Keratinocyte (primary cell): ENCODE results near the gene ERMARD. TPM values are rescaled to one million over a fixed set of nuclear protein-coding genes. Genes with fewer than 3 reads are reported as not detected.
A peak's percentile ranks its signal among the peaks of the same experiment; 100 is the strongest.

Experiments used
- DNase-seq: peaks from one replicate; pipeline ENCODE4 v3.0.0-alpha.2; 2011; ENCODE audit warnings: low read depth, missing footprints, low spot score
- FAIRE-seq: peaks from 2 replicates; lab custom pipeline; 2011; peaks lifted over from hg19 to GRCh38; lab: Jason Lieb, UNC
- H2AFZ ChIP-seq: 2 replicates; pipeline ENCODE4 v1.6.0; 2012; ENCODE audit warnings: low read length, control low read depth, inconsistent platforms; ENCODE audit not compliant: control insufficient read depth
- H3K27ac ChIP-seq: 2 replicates; pipeline ENCODE4 v1.5.1; 2011; ENCODE audit warnings: low read length; ENCODE audit not compliant: control insufficient read depth, insufficient read depth
- H3K27me3 ChIP-seq: 3 replicates; pipeline ENCODE4 v1.6.0; 2011; ENCODE audit warnings: low read length; ENCODE audit not compliant: control insufficient read depth, insufficient read depth; ENCODE audit errors: extremely low read depth
- H3K36me3 ChIP-seq, 2 experiments: 2 replicates in 1 of 2; 3 replicates in 1 of 2; pipeline ENCODE4 v1.5.1; 2011; ENCODE audit warnings: low read length in 2 of 2, mild to moderate bottlenecking in 1 of 2; ENCODE audit not compliant: control insufficient read depth in 2 of 2, insufficient read depth in 2 of 2; ENCODE audit errors: extremely low read depth in 1 of 2
- H3K4me1 ChIP-seq: 3 replicates; pipeline ENCODE4 v1.5.1; 2011; ENCODE audit warnings: low read length; ENCODE audit not compliant: control insufficient read depth, insufficient read depth; ENCODE audit errors: extremely low read depth
- H3K4me2 ChIP-seq: 3 replicates; pipeline ENCODE4 v1.6.0; 2011; ENCODE audit warnings: low read depth, low read length; ENCODE audit not compliant: control insufficient read depth, insufficient read depth; ENCODE audit errors: extremely low read depth
- H3K4me3 ChIP-seq, 3 experiments: fragments of 200-600 bp in 1 of 3; sonication (generic) in 1 of 3; 2 replicates in 2 of 3; 3 replicates in 1 of 3; pipeline ENCODE4 v1.5.1; 2011 to 2016; ENCODE audit warnings: low read length in 3 of 3, mild to moderate bottlenecking in 3 of 3, control low read depth in 2 of 3, inconsistent platforms in 1 of 3, low read depth in 1 of 3, mixed read lengths in 1 of 3, mixed run types in 1 of 3, moderate library complexity in 1 of 3; ENCODE audit not compliant: control insufficient read depth in 2 of 3, insufficient read depth in 2 of 3; ENCODE audit errors: extremely low read depth in 1 of 3
- H3K79me2 ChIP-seq: 2 replicates; pipeline ENCODE4 v1.6.0; 2012; ENCODE audit warnings: low read length; ENCODE audit not compliant: control insufficient read depth, insufficient read depth
- H3K9ac ChIP-seq: 3 replicates; pipeline ENCODE4 v1.6.0; 2011; ENCODE audit warnings: low read length; ENCODE audit not compliant: control insufficient read depth, insufficient read depth; ENCODE audit errors: extremely low read depth
- H3K9me1 ChIP-seq: 3 replicates; pipeline ENCODE4 v1.6.0; 2011; ENCODE audit warnings: low read length; ENCODE audit not compliant: control insufficient read depth, insufficient read depth; ENCODE audit errors: extremely low read depth
- H3K9me3 ChIP-seq: 2 replicates; pipeline ENCODE4 v1.5.1; 2012; ENCODE audit warnings: low read depth, low read length; ENCODE audit not compliant: control insufficient read depth
- H4K20me1 ChIP-seq: 3 replicates; pipeline ENCODE4 v1.6.0; 2011; ENCODE audit warnings: low read length; ENCODE audit not compliant: control insufficient read depth, insufficient read depth; ENCODE audit errors: extremely low read depth
- EZH2 ChIP-seq: IDR thresholded peaks from one replicate; pipeline ENCODE4 v1.6.1; 2012; ENCODE audit warnings: inconsistent platforms, mild to moderate bottlenecking, low read length, moderate library complexity
- dilution Hi-C: fragments of 300-500 bp; cut with MboI; formaldehyde crosslinking; loops from one replicate; pipeline ENCODE4 v1.7.0; 2020; ENCODE audit warnings: low sequenced_read_pairs; ENCODE audit not compliant: extremely low pct_ligation_motif_present
- polyA plus RNA-seq, 5 experiments: library from polyadenylated mRNA; depleted of rRNA in 3 of 5; stranded (reverse) in 3 of 5; stranded (forward) in 1 of 5; unstranded in 1 of 5; fragments of >200 nt; gene quantifications; 1 replicate in 1 of 5; 2 replicates in 3 of 5; 3 replicates in 1 of 5; pipeline versions ENCODE4 v1.2.1 to v1.2.3, GENCODE V29; 2011 to 2012; ENCODE audit warnings: missing spikeins in 2 of 5, low read depth in 1 of 5, low replicate concordance in 1 of 5
- TF ChIP-seq, protein P1 (sequence below), 3 experiments: IDR thresholded peaks in 1 of 3; conservative IDR thresholded peaks in 1 of 3; optimal IDR thresholded peaks in 1 of 3; 2 replicates in 2 of 3; 3 replicates in 1 of 3; pipeline versions ENCODE3 to v1.5.1; 2011; ENCODE audit warnings: low read length in 3 of 3, mild to moderate bottlenecking in 3 of 3, moderate library complexity in 2 of 3, control low read depth in 1 of 3, inconsistent platforms in 1 of 3; ENCODE audit not compliant: insufficient read depth in 2 of 3; ENCODE audit errors: extremely low read depth in 1 of 3

The ERMARD gene
- polyA plus RNA-seq, 1 donor (not counting 4 experiments of a cell fraction or from before 2014, with no cell fraction given): 37.9 TPM

- H3K9me3 ChIP-seq: no peaks in the 10 kb centered on the region
- FAIRE-seq (peak; percentile 84), DNase-seq (no peak)
- dilution Hi-C loops: no loop called here
- peaks cover 2% of the 10 kb centered on the region for H4K20me1 ChIP-seq
- H2AFZ ChIP-seq: peak overlapping the region; percentile 81
- peak overlapping the region; percentile 80 for H3K9ac ChIP-seq
- H3K36me3 ChIP-seq: no peaks in the 10 kb centered on the region
- no peaks in the 10 kb centered on the region for H3K27me3 ChIP-seq
- H3K79me2 ChIP-seq: peaks cover 28% of the 10 kb centered on the region
- peak overlapping the region; percentile 80 for H3K27ac ChIP-seq
- peaks cover 19% of the 10 kb centered on the region for H3K4me1 ChIP-seq
- peak overlapping the region; percentile 99 for H3K4me2 ChIP-seq
- TF ChIP-seq, protein P1, sequence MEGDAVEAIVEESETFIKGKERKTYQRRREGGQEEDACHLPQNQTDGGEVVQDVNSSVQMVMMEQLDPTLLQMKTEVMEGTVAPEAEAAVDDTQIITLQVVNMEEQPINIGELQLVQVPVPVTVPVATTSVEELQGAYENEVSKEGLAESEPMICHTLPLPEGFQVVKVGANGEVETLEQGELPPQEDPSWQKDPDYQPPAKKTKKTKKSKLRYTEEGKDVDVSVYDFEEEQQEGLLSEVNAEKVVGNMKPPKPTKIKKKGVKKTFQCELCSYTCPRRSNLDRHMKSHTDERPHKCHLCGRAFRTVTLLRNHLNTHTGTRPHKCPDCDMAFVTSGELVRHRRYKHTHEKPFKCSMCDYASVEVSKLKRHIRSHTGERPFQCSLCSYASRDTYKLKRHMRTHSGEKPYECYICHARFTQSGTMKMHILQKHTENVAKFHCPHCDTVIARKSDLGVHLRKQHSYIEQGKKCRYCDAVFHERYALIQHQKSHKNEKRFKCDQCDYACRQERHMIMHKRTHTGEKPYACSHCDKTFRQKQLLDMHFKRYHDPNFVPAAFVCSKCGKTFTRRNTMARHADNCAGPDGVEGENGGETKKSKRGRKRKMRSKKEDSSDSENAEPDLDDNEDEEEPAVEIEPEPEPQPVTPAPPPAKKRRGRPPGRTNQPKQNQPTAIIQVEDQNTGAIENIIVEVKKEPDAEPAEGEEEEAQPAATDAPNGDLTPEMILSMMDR (optimal IDR thresholded peaks at IDR 0.05 in 1 of 3, IDR thresholded peaks at IDR 0.05 in 1 of 3, conservative IDR thresholded peaks at IDR 0.05 in 1 of 3; ENCODE audit: extremely low read depth in 1 of 3, insufficient read depth in 2 of 3, low read length in 3 of 3): no peak
- no peak for TF ChIP-seq EZH2
- peak overlapping the region; percentile 52 to 90 (median 87) for H3K4me3 ChIP-seq
- no peaks in the 10 kb centered on the region for H3K9me1 ChIP-seq
Measured at GRCh38 chr6:169722362-169723199, 28.8 kb upstream of the ERMARD start.

DNA sequence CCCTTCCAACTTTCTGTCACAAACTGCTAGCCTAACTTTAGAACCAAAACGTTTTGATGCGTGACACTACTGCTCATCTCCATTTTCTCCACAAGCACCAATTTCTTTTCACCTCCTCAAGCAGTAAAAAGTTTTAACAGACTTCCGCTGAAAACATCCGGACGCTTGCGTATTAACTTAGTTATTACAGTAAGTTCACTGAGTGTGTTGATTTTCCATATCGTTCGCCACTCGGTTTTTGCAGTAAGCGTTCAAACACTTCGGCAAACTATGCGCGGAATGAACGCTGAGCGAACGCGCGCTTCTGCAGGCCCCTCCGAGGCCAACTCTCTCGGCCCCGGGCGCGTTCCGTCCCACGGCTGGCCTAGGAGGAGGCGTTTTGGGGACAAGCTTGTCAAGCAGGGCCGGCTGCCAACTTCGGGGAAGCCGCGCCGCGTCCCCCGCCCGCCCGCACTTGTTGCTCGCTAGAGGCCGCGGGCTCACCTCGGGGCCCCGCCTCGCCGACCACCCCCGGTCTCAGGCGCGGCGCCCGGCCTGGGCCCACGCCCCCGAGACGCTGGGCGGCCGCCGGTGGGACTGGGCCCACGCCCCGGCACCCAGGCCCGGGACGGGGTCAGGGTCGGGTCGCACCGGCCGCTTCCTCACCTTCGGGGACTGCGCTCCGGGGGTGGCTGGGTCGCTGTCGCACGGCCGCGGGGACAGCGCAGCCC is 28.1 kb upstream of the ERMARD start:
- Histone ChIP-seq H4K20me1 (peaks cover 2% of the 10 kb centered on the region), H3K4me2 (peak overlapping the region; percentile 99), H3K36me3 (no peaks in the 10 kb centered on the region), H3K79me2 (peaks cover 25% of the 10 kb centered on the region), H2AFZ (peak overlapping the region; percentile 81), H3K9ac (peak overlapping the region; percentile 80), H3K4me3 (peak overlapping the region; percentile 52 to 90 (median 87)), H3K9me1 (no peaks in the 10 kb centered on the region), H3K27me3 (no peaks in the 10 kb centered on the region), H3K9me3 (no peaks in the 10 kb centered on the region), H3K27ac (peak overlapping the region; percentile 80), H3K4me1 (peaks cover 19% of the 10 kb centered on the region)
- DNase-seq (no peak), FAIRE-seq (no peak)
- dilution Hi-C loops: no loop called here
- TF ChIP-seq EZH2: no peak
- TF ChIP-seq, protein P1 (optimal IDR thresholded peaks at IDR 0.05 in 1 of 3, IDR thresholded peaks at IDR 0.05 in 1 of 3, conservative IDR thresholded peaks at IDR 0.05 in 1 of 3; ENCODE audit: extremely low read depth in 1 of 3, insufficient read depth in 2 of 3, low read length in 3 of 3): no peak
